DOHH2 (cell line): Measurements from ENCODE around the gene CSRP3.

Experiments
- H3F3A ChIP-seq: fragments of 200-600 bp; sonication (generic), shearing (Covaris generic); 2 replicates; pipeline ENCODE4 v1.6.0; 2016; ENCODE audit warnings: antibody characterized with exemption, mild to moderate bottlenecking; ENCODE audit not compliant: control insufficient read depth, insufficient read depth
- H3K27ac ChIP-seq: fragments of 200-600 bp; sonication (generic); 2 replicates; pipeline ENCODE4 v1.5.1; 2014; ENCODE audit warnings: low read depth, mild to moderate bottlenecking, low read length, moderate library complexity
- H3K27me3 ChIP-seq: fragments of 200-600 bp; sonication (generic); 2 replicates; pipeline ENCODE4 v1.6.1; 2014; ENCODE audit warnings: mild to moderate bottlenecking, low read length, mixed read lengths; ENCODE audit not compliant: control insufficient read depth
- H3K36me3 ChIP-seq: fragments of 200-600 bp; sonication (generic); 2 replicates; pipeline ENCODE4 v1.6.1; 2014; ENCODE audit warnings: mild to moderate bottlenecking, low read length, moderate library complexity, mixed read lengths; ENCODE audit not compliant: control insufficient read depth
- H3K4me1 ChIP-seq: fragments of 200-600 bp; sonication (generic); 2 replicates; pipeline ENCODE4 v1.6.1; 2014; ENCODE audit warnings: mild to moderate bottlenecking, low read length, mixed read lengths; ENCODE audit not compliant: control insufficient read depth
- H3K4me2 ChIP-seq: fragments of 200-600 bp; sonication (generic); 2 replicates; pipeline ENCODE4 v1.6.0; 2014; ENCODE audit warnings: mild to moderate bottlenecking, low read length, moderate library complexity
- H3K4me3 ChIP-seq: fragments of 200-600 bp; sonication (generic); 2 replicates; pipeline ENCODE4 v1.5.1; 2014; ENCODE audit warnings: mild to moderate bottlenecking, low read length, mixed read lengths
- H3K79me2 ChIP-seq: fragments of 200-600 bp; sonication (generic); 2 replicates; pipeline ENCODE4 v1.6.1; 2014; ENCODE audit warnings: mild to moderate bottlenecking, low read length, mixed read lengths; ENCODE audit not compliant: control insufficient read depth
- H3K9me2 ChIP-seq: fragments of 200-600 bp; sonication (generic); replicated peaks from 2 replicates; pipeline ENCODE4 v1.6.1; 2014; ENCODE audit warnings: mild to moderate bottlenecking, low read length, mixed read lengths; ENCODE audit not compliant: control insufficient read depth
- H3K9me3 ChIP-seq: fragments of 200-600 bp; sonication (generic); 2 replicates; pipeline ENCODE4 v1.6.1; 2014; ENCODE audit warnings: antibody characterized with exemption, low read length, mixed read lengths; ENCODE audit not compliant: control insufficient read depth, insufficient read depth
- H4K20me1 ChIP-seq: fragments of 200-600 bp; sonication (generic); 2 replicates; pipeline ENCODE4 v1.6.0; 2014; ENCODE audit warnings: low read depth, mild to moderate bottlenecking, antibody characterized with exemption, low read length, moderate library complexity; ENCODE audit not compliant: control insufficient read depth, insufficient read depth
- CTCF ChIP-seq: fragments of 200-600 bp; sonication (generic); IDR thresholded peaks from one replicate; pipeline ENCODE4 v1.5.1; 2014; ENCODE audit warnings: antibody characterized with exemption, mild to moderate bottlenecking, low read depth, low read length; ENCODE audit not compliant: poor library complexity, severe bottlenecking
- EZH2phosphoT487 ChIP-seq: fragments of 200-600 bp; sonication (generic); IDR thresholded peaks from 2 replicates; pipeline ENCODE4 v1.6.1; 2017; ENCODE audit warnings: borderline replicate concordance, mild to moderate bottlenecking, antibody characterized with exemption, low read length, moderate library complexity, mixed read lengths

CSRP3 gene

GRCh38 chr11:19196432-19196831 is 5.4 kb downstream of the CSRP3 start:
- no peaks in the 10 kb centered on the region for H3F3A ChIP-seq
- H3K79me2 ChIP-seq: no peaks in the 10 kb centered on the region
- no peak overlapping the region for H3K4me3 ChIP-seq
- H3K9me2 ChIP-seq: no peaks in the 10 kb centered on the region
- H3K27me3 ChIP-seq: 0 out of 2 replicates have a peak, but pooled peaks cover 2% of the 10 kb centered on the region
- H4K20me1 ChIP-seq: no peaks in the 10 kb centered on the region
- no peak for TF ChIP-seq CTCF
- no peaks in the 10 kb centered on the region for H3K4me1 ChIP-seq
- H3K27ac ChIP-seq: no peak overlapping the region
- H3K36me3 ChIP-seq: no peaks in the 10 kb centered on the region
- no peaks in the 10 kb centered on the region for H3K9me3 ChIP-seq
- H3K4me2 ChIP-seq: no peak overlapping the region

- no peaks in the 10 kb centered on the region for H4K20me1 ChIP-seq
- H3K27ac ChIP-seq: no peak overlapping the region
- no peaks in the 10 kb centered on the region for H3K36me3 ChIP-seq
- H3K4me3 ChIP-seq: no peak overlapping the region
- H3K9me2 ChIP-seq: no peaks in the 10 kb centered on the region
- H3K27me3 ChIP-seq: 0 out of 2 replicates have a peak, but pooled peaks cover 2% of the 10 kb centered on the region
- H3F3A ChIP-seq: no peaks in the 10 kb centered on the region
- H3K4me2 ChIP-seq: no peak overlapping the region
- H3K79me2 ChIP-seq: no peaks in the 10 kb centered on the region
- H3K4me1 ChIP-seq: no peaks in the 10 kb centered on the region
- no peaks in the 10 kb centered on the region for H3K9me3 ChIP-seq
- no peak for TF ChIP-seq CTCF
- TF ChIP-seq EZH2phosphoT487: no peak
Measured at GRCh38 chr11:19194620-19195308, 7.0 kb downstream of the CSRP3 start.

GRCh38 chr11:19193916-19194315 is 7.9 kb downstream of the CSRP3 start:
- Histone ChIP-seq H3K4me2 (no peak overlapping the region), H3K79me2 (no peaks in the 10 kb centered on the region), H3K36me3 (no peaks in the 10 kb centered on the region), H3F3A (no peaks in the 10 kb centered on the region), H3K27me3 (no peaks in the 10 kb centered on the region), H4K20me1 (no peaks in the 10 kb centered on the region), H3K9me3 (no peaks in the 10 kb centered on the region), H3K4me1 (no peaks in the 10 kb centered on the region), H3K9me2 (no peaks in the 10 kb centered on the region), H3K4me3 (no peak overlapping the region), H3K27ac (no peak overlapping the region)
- TF ChIP-seq EZH2phosphoT487 (no peak), CTCF (no peak)
